GM12872 (cell line): Measurements from ENCODE around the gene SFRP2.

ENCODE experiments used
- TF ChIP-seq, protein P1 (sequence below): IDR thresholded peaks from 3 replicates; pipeline ENCODE4 v1.5.1; 2011; ENCODE audit warnings: low read depth, mild to moderate bottlenecking, low read length, moderate library complexity; ENCODE audit not compliant: insufficient read depth

The SFRP2 gene

DNA sequence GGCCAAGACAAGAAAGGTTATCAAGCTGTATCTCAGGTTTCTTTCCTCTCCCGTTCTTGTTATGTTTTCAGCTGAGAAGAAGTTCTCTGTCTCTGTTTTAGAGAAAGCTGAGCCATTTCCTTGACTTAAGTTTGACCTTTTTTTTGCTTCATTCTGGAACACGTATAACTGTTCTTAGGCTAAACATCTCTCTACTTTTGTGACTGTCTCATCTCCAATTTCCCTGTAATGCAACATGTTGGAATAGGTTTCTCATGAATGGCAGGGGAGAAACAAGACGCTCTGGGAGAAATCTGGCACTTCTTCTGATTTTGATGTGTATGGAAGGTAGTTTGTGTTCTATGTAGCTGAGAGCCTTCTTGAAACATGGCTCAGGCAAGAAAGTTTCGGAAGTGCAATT lies 36.2 kb upstream of the SFRP2 start:
- TF ChIP-seq, protein P1, sequence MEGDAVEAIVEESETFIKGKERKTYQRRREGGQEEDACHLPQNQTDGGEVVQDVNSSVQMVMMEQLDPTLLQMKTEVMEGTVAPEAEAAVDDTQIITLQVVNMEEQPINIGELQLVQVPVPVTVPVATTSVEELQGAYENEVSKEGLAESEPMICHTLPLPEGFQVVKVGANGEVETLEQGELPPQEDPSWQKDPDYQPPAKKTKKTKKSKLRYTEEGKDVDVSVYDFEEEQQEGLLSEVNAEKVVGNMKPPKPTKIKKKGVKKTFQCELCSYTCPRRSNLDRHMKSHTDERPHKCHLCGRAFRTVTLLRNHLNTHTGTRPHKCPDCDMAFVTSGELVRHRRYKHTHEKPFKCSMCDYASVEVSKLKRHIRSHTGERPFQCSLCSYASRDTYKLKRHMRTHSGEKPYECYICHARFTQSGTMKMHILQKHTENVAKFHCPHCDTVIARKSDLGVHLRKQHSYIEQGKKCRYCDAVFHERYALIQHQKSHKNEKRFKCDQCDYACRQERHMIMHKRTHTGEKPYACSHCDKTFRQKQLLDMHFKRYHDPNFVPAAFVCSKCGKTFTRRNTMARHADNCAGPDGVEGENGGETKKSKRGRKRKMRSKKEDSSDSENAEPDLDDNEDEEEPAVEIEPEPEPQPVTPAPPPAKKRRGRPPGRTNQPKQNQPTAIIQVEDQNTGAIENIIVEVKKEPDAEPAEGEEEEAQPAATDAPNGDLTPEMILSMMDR: no peak

DNA sequence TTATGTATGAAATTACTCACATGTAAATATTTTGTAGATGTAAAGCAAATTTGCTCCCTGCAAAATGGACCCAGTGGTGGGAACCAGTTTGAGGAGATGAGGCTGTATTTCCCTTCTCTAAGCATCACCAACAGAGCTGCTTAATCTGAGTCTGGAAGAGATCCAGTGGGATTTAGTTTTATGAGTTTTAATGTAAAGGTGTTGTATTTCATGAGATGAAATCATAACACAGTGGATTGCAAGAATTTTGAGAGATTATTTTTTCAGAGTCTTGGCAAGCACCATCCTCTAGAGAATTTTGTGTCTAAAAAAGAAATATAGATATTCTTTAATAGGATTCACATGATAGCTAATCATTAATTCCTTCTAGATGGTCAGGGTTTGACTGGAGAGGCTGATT lies 35.6 kb upstream of the SFRP2 start:
- TF ChIP-seq, protein P1: no peak

DNA sequence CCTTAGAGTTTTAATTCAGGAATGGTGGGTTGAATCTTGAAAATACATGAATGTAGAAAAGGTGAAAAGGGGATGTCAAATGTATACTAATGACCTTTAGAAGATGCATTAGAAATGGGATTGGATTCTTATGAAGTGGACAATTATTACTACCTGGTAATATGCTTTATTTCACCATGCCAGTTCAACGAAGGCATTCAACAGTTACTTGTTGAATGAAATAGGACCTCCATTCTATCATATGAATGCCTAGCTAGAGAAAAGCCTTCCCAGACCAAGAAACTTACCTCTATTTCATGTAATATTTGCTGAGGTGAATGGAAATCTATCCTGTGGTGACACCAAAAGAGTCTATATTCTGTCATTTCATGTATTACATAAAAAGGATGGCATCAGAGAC lies 34.6 kb upstream of the SFRP2 start:
- TF ChIP-seq, protein P1: no peak

DNA sequence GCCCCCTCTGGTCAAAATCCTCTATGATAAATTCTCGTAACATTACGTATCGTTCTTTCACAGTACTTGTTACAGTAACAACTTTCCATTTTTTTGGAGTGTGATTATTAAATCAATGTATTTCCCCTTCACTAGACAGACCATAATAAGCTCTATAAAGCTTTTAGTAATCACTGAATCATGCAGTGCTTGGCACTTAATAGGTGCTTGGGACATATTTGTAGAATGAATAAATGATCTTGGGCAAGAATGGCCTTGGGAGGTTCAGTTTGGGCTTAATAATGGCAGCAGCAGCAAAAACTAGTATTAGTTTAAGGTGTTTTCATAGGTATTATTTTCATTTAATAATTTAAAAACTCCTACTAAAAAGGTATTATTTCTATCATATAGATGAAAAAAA lies 33.4 kb upstream of the SFRP2 start:
- TF ChIP-seq, protein P1: no peak

DNA sequence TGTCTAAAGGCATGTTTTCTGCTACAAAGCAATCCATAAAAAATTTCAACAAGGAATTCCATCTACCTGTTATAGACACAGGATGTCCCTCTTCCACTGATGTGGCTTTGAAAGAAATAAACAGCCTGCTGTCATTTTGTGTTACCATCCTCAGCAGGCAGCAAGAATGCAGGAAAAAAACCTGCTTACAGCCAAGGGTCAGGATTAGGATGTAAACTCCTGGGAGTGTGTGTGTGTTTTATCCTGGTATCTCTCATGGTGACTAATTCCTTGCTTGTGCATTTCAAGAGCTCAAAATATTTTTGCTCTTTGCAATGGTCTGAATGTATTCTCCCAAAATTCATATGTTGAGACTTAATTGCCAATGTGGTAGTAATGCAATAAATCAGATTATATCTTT lies 28.6 kb upstream of the SFRP2 start:
- TF ChIP-seq, protein P1: no peak

DNA sequence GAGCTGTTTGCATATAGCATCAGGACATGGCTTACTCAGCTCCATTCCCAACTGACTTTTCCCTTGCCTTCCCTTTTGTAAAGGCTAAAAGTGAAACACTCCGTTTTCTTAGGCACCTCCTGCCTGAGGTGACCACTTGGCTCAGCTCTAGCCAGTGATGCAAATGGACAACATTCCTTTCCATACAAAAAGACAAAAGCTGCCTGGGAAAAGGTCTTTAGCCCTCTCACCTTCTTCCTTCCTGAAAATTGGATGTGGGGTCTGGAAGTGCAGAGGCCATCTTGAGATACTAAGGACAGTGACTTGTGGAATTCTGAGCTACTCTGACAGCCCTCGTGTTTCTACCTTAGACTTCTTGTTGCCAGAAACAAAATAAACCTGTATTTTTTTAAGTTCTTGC lies 27.7 kb upstream of the SFRP2 start:
- TF ChIP-seq, protein P1: no peak

DNA sequence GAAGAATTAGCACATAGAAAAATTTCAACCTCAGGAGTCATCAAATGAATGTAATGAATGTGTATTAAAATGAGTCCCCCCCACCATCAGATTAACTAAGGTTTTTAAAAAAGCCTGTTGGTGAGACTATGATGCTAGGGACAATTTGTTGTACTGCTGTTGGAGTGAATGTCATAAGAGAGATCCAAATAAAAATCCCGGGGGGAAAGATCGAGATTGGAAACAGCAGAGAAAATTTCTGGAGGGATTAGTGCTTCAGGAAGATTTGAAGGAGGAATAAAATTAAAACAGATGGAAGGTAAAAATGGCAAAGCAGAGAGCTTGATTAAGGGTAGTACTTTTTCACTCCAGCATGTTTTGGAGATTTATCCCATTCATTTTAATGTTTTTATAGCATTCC lies 25.9 kb upstream of the SFRP2 start:
- TF ChIP-seq, protein P1: no peak
